A549 (cell line): ENCODE data around the gene OMP.

Experiments used
- CTCF ChIP-seq: fragments of >200 bp; sonication (Bioruptor Twin); formaldehyde crosslinking; IDR thresholded peaks from 3 replicates; pipeline ENCODE4 v1.5.1; 2016
- FOSL2 ChIP-seq, 2 experiments: fragments of 450-650 bp in 1 of 2; fragments of >200 bp in 1 of 2; sonication (Bioruptor Twin) in 1 of 2; formaldehyde crosslinking; IDR thresholded peaks; 2 replicates each; pipeline versions ENCODE4 v1.5.0 to v1.6.1; 2016 to 2020; ENCODE audit warnings: mild to moderate bottlenecking in 1 of 2, moderate library complexity in 1 of 2
- HDAC2 ChIP-seq: fragments of 200-600 bp; sonication (generic); IDR thresholded peaks from 2 replicates; pipeline ENCODE4 v1.6.1; 2016
- PHF8 ChIP-seq: fragments of 200-600 bp; sonication (generic); IDR thresholded peaks from 2 replicates; pipeline ENCODE4 v1.6.1; 2016; ENCODE audit warnings: low read depth, mild to moderate bottlenecking, antibody characterized with exemption, moderate library complexity, borderline replicate concordance
- USF2 ChIP-seq: fragments of 450-650 bp; IDR thresholded peaks from 2 replicates; pipeline ENCODE4 v1.6.1; 2014; ENCODE audit warnings: antibody characterized with exemption

- no peak for TF ChIP-seq HDAC2
- no peak for TF ChIP-seq CTCF
- no peak for TF ChIP-seq PHF8
- TF ChIP-seq USF2 = no peak
- TF ChIP-seq FOSL2 (IDR thresholded peaks at IDR 0.05) = no peak
- TF ChIP-seq FOSL2 (CRISPR knock-in tag; IDR thresholded peaks at IDR 0.05) = no peak
Measured at GRCh38 chr11:77075425-77075905, 27.2 kb upstream of the OMP start.
